GM12801 (cell line): Measurements from ENCODE around the gene VIL1.

Experiments
- TF ChIP-seq, protein P1 (sequence below): IDR thresholded peaks from one replicate; pipeline ENCODE4 v1.5.1; 2011; ENCODE audit warnings: control low read depth; ENCODE audit not compliant: insufficient read length; ENCODE audit errors: extremely low read depth

The VIL1 gene

DNA sequence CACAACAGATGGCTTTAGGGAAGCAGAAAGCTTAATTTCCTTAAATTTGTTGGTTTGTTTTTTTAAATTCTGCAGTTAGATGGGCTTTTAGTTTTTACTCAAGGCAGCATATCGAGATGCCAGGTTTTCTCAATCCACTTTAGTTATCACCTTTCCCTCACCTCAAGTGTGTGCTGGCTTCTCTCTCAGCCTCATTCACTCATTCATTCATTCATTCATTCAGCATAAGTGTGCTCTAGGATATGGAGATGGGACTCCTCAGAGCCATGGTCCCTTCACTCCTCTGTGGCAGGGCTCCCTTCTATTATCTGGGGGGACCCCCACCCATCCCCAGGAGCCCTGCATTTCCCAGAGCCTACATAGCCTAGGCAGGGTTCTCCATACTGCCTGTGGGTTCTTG is 19.0 kb downstream of the VIL1 start:
- TF ChIP-seq, protein P1, sequence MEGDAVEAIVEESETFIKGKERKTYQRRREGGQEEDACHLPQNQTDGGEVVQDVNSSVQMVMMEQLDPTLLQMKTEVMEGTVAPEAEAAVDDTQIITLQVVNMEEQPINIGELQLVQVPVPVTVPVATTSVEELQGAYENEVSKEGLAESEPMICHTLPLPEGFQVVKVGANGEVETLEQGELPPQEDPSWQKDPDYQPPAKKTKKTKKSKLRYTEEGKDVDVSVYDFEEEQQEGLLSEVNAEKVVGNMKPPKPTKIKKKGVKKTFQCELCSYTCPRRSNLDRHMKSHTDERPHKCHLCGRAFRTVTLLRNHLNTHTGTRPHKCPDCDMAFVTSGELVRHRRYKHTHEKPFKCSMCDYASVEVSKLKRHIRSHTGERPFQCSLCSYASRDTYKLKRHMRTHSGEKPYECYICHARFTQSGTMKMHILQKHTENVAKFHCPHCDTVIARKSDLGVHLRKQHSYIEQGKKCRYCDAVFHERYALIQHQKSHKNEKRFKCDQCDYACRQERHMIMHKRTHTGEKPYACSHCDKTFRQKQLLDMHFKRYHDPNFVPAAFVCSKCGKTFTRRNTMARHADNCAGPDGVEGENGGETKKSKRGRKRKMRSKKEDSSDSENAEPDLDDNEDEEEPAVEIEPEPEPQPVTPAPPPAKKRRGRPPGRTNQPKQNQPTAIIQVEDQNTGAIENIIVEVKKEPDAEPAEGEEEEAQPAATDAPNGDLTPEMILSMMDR: no peak

DNA sequence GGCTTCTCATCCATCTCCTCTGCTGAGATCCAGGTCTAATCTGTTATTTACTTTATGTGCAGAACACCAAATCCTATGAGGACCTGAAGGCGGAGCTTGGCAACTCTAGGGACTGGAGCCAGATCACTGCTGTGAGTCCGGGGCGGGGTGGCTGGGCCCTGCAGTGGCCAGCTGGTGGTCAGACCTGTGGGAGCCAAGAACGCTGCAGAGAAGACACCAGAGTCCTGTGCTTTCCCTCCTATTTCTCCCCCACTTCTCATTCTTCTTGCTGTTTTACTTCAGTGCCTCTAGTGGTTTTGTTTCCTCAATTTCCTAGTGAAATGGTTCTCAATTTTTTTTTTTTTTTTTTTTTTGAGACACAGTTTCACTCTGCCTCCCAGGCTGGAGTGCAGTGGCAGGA is 19.7 kb downstream of the VIL1 start:
- TF ChIP-seq, protein P1: no peak

DNA sequence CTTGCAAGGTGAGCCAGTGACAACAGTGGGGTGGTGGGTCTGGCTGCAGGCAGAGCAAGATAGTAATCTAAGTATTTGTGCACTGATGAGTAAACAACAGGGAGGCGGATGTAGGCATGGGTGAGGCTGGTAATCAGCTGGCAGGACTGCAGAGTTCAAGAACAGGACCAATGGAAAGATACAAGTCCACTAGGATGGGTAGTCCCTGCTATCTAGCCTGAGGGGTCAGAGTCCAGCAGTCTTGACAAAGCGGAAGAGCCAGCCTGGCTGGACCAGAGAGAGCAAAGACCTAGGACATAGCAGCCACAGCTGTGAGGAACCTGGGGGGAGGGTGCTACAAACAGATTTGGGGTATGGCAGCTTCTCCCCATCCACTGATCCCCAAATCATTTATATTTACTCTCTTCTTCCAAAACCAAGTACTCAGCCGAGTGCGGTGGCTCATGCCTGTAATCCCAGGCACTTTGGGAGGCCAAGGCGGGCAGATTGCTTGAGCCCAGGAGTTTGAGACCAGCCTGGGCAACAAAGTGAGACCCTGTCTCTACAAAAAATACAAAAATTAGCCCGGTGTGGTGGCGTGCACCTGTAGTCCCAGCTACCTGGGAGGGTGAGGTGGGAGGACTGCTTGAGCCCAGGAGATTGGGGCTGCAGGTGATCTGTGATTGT is 25.9 kb downstream of the VIL1 start:
- TF ChIP-seq, protein P1: no peak

DNA sequence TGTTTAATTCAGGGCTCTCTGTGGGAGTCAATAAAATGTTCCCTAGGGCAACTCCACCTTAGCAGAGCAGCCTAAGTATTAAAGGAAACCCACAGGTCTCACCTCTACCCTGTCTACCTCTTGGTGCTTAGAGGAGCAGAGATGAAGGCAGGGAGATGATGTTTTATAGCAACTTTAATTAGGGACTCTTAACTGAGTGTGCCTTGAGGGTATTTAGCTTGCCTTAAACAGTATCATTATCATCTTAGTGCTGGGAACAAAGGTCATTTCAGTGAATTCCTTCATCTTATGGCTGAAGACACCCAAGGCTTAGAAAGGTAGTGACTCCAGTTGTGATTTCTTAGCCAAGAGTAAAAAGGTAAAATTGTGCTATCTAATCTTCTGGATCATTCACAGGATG is 26.7 kb downstream of the VIL1 start:
- TF ChIP-seq, protein P1: no peak

- TF ChIP-seq, protein P1: no peak
Observed at GRCh38 chr2:218446547-218446946, 27.6 kb downstream of the VIL1 start.

DNA sequence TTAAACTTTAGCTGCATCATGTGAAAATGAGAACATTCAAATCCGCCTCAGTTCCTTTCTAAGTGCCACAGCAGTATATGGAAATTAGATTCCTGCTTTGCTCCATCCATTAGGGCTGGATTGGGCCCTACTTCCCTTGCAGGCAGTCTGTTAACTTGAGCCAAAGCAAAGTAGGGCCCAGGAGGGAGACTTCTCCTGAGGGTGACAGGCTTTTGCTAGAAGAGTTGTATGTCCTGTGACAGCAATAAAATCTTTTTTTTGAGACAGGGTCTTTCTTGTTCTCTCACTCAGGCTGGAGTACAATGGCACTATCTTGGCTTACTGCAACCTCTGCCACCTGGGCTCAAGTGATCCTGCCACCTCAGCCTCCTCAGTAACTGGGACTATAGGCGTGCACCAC is 28.1 kb downstream of the VIL1 start:
- TF ChIP-seq, protein P1: no peak

DNA sequence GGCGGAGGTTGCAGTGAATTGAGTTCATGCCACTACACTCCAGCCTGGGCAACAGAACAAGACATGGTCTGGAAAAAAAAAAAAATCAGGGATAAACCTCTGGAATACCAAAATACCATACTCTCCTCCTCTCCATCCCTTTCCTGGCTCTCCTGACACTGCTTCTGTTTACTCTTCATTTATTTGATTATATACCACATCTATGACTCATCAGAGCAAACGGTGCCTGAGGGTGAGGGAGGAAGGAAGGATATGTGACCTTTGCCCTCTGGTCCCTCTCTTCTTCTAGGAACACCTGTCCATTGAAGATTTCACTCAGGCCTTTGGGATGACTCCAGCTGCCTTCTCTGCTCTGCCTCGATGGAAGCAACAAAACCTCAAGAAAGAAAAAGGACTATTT is 30.0 kb downstream of the VIL1 start:
- TF ChIP-seq, protein P1: no peak
